ENCODE results near the gene CHST14.

The CHST14 gene

GRCh38 chr15:40489274-40490175, 18.7 kb downstream of the CHST14 start:
- no peak for DNase-seq (ENCODE audit: low read depth in 2 of 2)

GRCh38 chr15:40493089-40493840, 22.5 kb downstream of the CHST14 start:
- no peak for DNase-seq (ENCODE audit: low read depth in 2 of 2)

- DNase-seq (ENCODE audit: low read depth in 2 of 2), result no peak
These were observed 24.7 kb downstream of the CHST14 start for GRCh38 chr15:40495516-40495915.

GRCh38 chr15:40498418-40498817, 27.6 kb downstream of the CHST14 start:
- DNase-seq (ENCODE audit: low read depth in 2 of 2), result no peak

- DNase-seq (ENCODE audit: low read depth in 2 of 2), result no peak
These were observed 28.1 kb downstream of the CHST14 start for GRCh38 chr15:40498891-40499290.

GRCh38 chr15:40499931-40500330, 29.1 kb downstream of the CHST14 start:
- DNase-seq (ENCODE audit: low read depth in 2 of 2), result no peak

GRCh38 chr15:40500568-40501330, 30.0 kb downstream of the CHST14 start:
- no peak for DNase-seq (ENCODE audit: low read depth in 2 of 2)

GRCh38 chr15:40501487-40501886, 30.7 kb downstream of the CHST14 start:
- no peak for DNase-seq (ENCODE audit: low read depth in 2 of 2)

- peak; percentile 30 to 34 for DNase-seq (ENCODE audit: low read depth in 2 of 2)
These were observed 36.3 kb downstream of the CHST14 start for GRCh38 chr15:40506964-40507571.

- no peak for DNase-seq (ENCODE audit: low read depth in 2 of 2)
These were observed 37.4 kb downstream of the CHST14 start for GRCh38 chr15:40508216-40508615.

GRCh38 chr15:40510201-40510600, 39.4 kb downstream of the CHST14 start:
- DNase-seq (ENCODE audit: low read depth in 2 of 2), result no peak

- no peak for DNase-seq (ENCODE audit: low read depth in 2 of 2)
These were observed 40.3 kb downstream of the CHST14 start for GRCh38 chr15:40511093-40511471.

GRCh38 chr15:40511472-40512133, 40.8 kb downstream of the CHST14 start:
- no peak for DNase-seq (ENCODE audit: low read depth in 2 of 2)

GRCh38 chr15:40512440-40512839, 41.7 kb downstream of the CHST14 start:
- DNase-seq (ENCODE audit: low read depth in 2 of 2), result no peak

GRCh38 chr15:40513609-40514008, 42.8 kb downstream of the CHST14 start:
- DNase-seq (ENCODE audit: low read depth in 2 of 2), result no peak

GRCh38 chr15:40516322-40516721, 45.5 kb downstream of the CHST14 start:
- DNase-seq (ENCODE audit: low read depth in 2 of 2), result no peak

All from stimulated activated CD8-positive, alpha-beta memory T cell treated with anti-CD3 and anti-CD28 coated beads, Interleukin-7, amount 100 ng/mL, for 1 hour (primary cell).